Hypothalamus (tissue), 51 donors: ENCODE data around the gene PON3.

Experiments used
- DNase-seq, 51 donors: peaks; one replicate each; lab custom pipeline; 2025; lab: John Stamatoyannopoulos, UW

PON3 gene

GRCh38 chr7:95365151-95365550 is 31.0 kb downstream of the PON3 start:
- DNase-seq, result no peak

GRCh38 chr7:95357623-95358022 is 38.6 kb downstream of the PON3 start:
- DNase-seq, result peak in 1 of 51 donors; percentile 10

- DNase-seq, result no peak
These were observed 53.4 kb downstream of the PON3 start for GRCh38 chr7:95342642-95343307.

- DNase-seq, result no peak
These were observed 54.1 kb downstream of the PON3 start for GRCh38 chr7:95342029-95342428.

GRCh38 chr7:95340491-95340890 is 55.7 kb downstream of the PON3 start:
- DNase-seq, result no peak

- no peak for DNase-seq
These were observed 57.3 kb downstream of the PON3 start for GRCh38 chr7:95338832-95339231.

GRCh38 chr7:95335093-95335492 is 61.1 kb downstream of the PON3 start:
- no peak for DNase-seq

GRCh38 chr7:95334447-95334846 is 61.7 kb downstream of the PON3 start:
- no peak for DNase-seq

GRCh38 chr7:95330961-95331337 is 65.2 kb downstream of the PON3 start:
- no peak for DNase-seq

GRCh38 chr7:95330204-95330960 is 65.8 kb downstream of the PON3 start:
- no peak for DNase-seq

- DNase-seq, result no peak
These were observed 68.8 kb downstream of the PON3 start for GRCh38 chr7:95327356-95327755.

- no peak for DNase-seq
These were observed 71.7 kb downstream of the PON3 start, which contains the start of gene PON1 for GRCh38 chr7:95324431-95324830. Gene PON1, minus strand, starts transcription at chr7:95324532. Its CDS starts 57 bp downstream, at chr7:95324475.

GRCh38 chr7:95323410-95324129 is 72.6 kb downstream of the PON3 start:
- no peak for DNase-seq

- no peak for DNase-seq
These were observed 73.3 kb downstream of the PON3 start for GRCh38 chr7:95322854-95323253.

- DNase-seq, result no peak
These were observed 73.8 kb downstream of the PON3 start for GRCh38 chr7:95322396-95322795.

GRCh38 chr7:95321720-95322119 is 74.5 kb downstream of the PON3 start:
- no peak for DNase-seq

- no peak for DNase-seq
These were observed 75.5 kb downstream of the PON3 start for GRCh38 chr7:95320651-95321050.

- DNase-seq, result no peak
These were observed 76.6 kb downstream of the PON3 start for GRCh38 chr7:95319570-95319969.

GRCh38 chr7:95318501-95319100 is 77.6 kb downstream of the PON3 start:
- no peak for DNase-seq

- no peak for DNase-seq
These were observed 78.2 kb downstream of the PON3 start for GRCh38 chr7:95317966-95318365.

- no peak for DNase-seq
These were observed 78.6 kb downstream of the PON3 start for GRCh38 chr7:95317546-95317945.
